SK-N-SH (cell line): ENCODE results near the gene STT3B.

Experiments used
- POLR2AphosphoS5 ChIP-seq: IDR thresholded peaks from 2 replicates; pipeline ENCODE4 v1.6.1; 2012; ENCODE audit warnings: low read depth, low read length
- YY1 ChIP-seq: IDR thresholded peaks from 2 replicates; pipeline ENCODE4 v1.4.0; 2012; ENCODE audit warnings: low read depth, mild to moderate bottlenecking
- TF ChIP-seq, protein P1 (sequence below): IDR thresholded peaks from 2 replicates; pipeline ENCODE4; 2012
- TF ChIP-seq, protein P2 (sequence below): fragments of 200-600 bp; sonication (generic); IDR thresholded peaks from 2 replicates; pipeline ENCODE4 v1.6.1; 2017; ENCODE audit warnings: antibody characterized with exemption, mild to moderate bottlenecking, moderate library complexity
- TF ChIP-seq, protein P3 (sequence below): IDR thresholded peaks from 2 replicates; pipeline ENCODE4 v1.6.1; 2012; ENCODE audit warnings: mild to moderate bottlenecking, low read depth, low read length, moderate library complexity

DNA sequence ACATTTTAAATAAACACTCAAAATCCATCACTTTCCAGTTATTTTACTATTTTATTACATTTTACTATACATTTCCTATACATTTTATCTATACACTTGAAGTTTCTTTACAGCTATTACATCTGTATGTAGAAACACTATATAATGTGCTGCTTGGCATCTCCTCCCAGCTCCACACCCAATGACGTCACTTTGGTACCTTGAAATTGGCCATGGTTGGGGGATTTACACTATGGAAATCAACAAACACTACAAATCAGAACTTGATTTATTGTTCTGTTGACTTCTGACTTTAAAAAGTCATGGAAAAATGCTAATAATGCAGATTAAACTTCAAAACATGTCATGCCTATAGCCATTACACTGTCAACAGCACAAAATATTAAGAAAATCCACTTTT, 48.9 kb upstream of the STT3B start:
- TF ChIP-seq, protein P1, sequence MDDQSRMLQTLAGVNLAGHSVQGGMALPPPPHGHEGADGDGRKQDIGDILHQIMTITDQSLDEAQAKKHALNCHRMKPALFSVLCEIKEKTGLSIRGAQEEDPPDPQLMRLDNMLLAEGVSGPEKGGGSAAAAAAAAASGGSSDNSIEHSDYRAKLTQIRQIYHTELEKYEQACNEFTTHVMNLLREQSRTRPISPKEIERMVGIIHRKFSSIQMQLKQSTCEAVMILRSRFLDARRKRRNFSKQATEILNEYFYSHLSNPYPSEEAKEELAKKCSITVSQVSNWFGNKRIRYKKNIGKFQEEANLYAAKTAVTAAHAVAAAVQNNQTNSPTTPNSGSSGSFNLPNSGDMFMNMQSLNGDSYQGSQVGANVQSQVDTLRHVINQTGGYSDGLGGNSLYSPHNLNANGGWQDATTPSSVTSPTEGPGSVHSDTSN: no peak
- TF ChIP-seq, protein P2, sequence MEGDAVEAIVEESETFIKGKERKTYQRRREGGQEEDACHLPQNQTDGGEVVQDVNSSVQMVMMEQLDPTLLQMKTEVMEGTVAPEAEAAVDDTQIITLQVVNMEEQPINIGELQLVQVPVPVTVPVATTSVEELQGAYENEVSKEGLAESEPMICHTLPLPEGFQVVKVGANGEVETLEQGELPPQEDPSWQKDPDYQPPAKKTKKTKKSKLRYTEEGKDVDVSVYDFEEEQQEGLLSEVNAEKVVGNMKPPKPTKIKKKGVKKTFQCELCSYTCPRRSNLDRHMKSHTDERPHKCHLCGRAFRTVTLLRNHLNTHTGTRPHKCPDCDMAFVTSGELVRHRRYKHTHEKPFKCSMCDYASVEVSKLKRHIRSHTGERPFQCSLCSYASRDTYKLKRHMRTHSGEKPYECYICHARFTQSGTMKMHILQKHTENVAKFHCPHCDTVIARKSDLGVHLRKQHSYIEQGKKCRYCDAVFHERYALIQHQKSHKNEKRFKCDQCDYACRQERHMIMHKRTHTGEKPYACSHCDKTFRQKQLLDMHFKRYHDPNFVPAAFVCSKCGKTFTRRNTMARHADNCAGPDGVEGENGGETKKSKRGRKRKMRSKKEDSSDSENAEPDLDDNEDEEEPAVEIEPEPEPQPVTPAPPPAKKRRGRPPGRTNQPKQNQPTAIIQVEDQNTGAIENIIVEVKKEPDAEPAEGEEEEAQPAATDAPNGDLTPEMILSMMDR: no peak
- TF ChIP-seq YY1: no peak
- TF ChIP-seq POLR2AphosphoS5: no peak
- TF ChIP-seq, protein P3, sequence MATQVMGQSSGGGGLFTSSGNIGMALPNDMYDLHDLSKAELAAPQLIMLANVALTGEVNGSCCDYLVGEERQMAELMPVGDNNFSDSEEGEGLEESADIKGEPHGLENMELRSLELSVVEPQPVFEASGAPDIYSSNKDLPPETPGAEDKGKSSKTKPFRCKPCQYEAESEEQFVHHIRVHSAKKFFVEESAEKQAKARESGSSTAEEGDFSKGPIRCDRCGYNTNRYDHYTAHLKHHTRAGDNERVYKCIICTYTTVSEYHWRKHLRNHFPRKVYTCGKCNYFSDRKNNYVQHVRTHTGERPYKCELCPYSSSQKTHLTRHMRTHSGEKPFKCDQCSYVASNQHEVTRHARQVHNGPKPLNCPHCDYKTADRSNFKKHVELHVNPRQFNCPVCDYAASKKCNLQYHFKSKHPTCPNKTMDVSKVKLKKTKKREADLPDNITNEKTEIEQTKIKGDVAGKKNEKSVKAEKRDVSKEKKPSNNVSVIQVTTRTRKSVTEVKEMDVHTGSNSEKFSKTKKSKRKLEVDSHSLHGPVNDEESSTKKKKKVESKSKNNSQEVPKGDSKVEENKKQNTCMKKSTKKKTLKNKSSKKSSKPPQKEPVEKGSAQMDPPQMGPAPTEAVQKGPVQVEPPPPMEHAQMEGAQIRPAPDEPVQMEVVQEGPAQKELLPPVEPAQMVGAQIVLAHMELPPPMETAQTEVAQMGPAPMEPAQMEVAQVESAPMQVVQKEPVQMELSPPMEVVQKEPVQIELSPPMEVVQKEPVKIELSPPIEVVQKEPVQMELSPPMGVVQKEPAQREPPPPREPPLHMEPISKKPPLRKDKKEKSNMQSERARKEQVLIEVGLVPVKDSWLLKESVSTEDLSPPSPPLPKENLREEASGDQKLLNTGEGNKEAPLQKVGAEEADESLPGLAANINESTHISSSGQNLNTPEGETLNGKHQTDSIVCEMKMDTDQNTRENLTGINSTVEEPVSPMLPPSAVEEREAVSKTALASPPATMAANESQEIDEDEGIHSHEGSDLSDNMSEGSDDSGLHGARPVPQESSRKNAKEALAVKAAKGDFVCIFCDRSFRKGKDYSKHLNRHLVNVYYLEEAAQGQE: no peak
